ENCODE measurements around the gene CWH43.
"Not testable (repeated sequence)": the region's sequence is repeated elsewhere in the genome, so short reads cannot be mapped to it uniquely, and the experiment has no call there.

CWH43 gene

DNA sequence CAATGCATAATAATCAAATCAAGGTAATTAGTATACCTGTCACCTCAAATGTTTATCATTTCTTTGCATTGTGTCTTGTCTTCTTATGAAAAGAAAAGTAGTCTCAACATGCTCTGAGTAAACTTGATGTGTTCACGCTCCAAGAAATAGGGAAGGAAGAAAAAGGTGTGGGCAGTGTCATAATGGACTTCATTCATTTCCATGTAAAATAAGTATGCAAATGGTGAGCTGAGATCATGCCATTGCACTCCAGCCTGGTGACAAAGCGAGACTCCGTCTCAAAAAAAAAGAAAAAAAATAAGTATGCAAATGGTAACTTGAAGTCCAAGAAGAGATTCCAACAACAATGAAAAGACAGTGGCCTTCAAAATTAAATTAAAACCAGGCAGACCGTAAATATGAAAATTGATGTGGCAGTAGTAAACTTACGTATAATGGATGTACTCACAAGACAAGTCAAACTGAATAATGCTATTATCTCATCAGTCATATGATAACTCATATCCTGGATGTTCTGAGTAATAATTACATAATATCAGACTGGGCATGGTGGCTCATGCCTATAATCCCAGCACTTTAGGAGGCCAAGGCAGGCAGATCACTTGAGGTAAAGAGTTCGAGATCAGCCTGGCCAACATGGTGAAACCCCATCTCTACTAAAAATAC is 6.0 kb upstream of the CWH43 start:
- DNase-seq, result no peak

DNA sequence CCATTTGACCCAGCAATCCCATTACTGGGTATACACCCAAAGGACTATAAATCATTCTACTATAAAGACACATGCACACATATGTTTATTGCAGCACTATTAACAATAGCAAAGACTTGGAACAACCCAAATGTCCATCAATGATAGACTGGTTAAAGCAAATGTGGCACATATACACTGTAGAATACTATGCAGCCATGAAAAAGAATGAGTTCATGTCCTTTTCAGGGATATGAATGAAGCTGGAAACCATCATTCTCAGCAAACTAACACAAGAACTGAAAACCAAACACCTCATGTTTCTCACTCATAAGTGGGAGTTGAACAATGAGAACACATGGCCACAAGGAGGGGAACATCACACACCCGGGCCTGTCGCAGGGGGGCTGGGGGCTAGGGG is 2.1 kb upstream of the CWH43 start:
- DNase-seq, result not testable (repeated sequence)

DNA sequence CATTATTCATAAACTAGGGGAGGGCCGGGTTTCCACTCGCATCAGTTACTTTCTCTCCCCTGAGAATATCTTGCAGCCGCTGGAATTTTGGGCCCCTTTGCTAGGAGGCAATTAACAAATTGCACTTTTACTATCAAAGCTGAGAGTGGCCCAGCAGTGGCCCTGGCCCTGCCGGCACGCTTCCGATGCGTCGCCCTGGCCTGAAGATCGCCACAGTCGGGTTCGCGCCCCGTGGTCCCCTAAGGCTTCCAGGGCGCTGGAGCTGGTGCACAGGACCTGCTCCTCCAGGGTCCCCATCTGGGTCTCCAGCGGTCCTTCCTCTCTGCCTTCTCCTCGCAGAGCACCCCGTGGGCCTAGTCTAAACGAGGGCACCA is 486 bp upstream of the CWH43 start:
- no peak for DNase-seq

DNA sequence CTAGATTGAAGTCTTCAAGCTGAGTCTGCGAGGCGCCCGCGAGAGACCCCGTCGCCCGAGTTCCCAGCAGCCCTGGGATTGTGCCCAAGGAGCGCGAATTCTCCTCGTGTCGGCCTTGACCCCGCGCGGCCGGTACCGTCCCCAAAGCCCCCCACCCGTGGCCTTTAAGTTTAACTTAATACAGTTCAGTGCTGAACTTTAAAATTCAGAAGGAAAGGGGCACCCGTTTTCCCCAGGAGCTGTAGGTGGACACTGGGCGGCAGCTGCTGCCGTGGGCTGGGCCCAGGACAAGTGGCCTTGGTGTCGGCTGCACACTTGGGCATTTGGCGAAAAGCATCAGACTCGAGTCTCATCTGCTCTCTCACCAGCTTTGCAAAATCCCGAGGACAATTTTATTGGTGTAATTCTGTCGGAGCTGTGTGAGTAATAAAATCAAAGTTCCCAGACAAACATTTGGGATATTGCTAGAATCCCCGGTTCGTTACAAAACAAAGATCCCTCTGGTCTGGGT is 634 bp downstream of the CWH43 start:
- no peak for DNase-seq

DNA sequence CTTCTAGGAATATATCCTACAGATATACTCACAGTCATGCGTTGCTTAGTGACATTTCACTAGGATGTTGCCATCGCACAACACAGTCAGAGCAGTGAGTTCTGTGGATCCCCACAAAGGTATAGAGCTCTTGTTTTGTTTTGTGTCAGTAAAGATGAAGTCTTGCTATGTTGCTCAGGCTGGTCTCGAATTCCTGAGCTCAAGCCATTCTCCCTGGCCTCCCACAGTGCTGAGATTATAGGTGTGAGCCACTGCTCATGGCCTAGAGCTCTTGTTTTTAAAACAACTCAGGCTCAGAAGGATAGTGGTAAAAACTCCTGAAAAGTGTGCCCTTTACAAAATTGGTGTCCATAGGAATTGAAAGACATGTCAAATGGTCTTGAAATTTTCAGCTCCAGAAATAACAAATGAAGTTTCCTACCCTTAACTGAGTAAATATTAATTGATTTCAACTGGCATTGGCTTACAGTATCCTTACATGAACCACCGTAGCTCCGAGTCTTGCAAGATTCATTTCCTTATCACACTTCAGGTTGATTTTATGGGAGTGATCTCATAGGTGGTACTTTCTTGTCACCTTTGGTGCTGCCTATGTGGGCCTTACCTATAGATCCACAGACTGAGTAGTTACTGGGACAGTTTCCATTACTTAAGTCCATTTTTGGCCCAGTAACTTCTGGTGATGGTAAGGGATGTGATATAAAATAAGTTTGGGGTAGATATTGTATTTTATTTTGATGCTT is 3.6 kb downstream of the CWH43 start:
- no peak for DNase-seq

DNA sequence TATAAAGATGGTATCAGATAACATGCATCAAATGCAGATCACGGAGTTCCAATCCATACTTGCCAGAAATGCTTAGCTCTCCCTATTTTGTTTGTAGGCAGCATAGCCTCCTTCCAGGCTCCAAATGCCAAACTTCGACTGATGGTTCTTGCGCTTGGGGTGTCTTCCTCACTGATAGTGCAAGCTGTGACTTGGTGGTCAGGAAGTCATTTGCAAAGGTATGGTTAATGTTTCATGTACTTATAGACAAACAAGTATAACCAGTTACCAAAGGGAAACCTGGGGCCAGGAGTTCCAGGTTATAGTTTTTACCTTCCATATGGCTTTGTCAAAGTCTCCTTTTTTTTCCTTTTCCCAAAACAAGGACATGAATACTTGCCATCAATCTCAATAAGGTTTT is 5.3 kb downstream of the CWH43 start:
- DNase-seq, result no peak

DNA sequence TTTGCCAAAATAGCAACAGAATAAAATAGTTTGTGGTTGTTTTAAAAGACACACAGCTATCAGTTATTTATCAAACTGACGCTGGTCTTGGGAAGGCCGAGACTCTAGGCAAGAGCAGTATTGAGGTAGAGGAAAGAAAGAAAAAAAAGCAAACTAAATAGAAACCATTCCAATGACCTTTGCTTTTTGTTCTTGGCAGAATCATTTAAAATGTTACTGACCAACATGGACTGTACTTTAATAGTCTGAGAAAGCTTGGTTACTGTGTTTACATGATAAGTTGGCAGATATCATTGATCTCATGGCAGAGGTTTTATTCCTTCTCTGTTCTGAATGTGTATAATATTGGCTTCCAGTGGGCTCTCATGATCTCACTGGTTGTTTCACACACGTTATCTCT is 11.9 kb downstream of the CWH43 start:
- DNase-seq, result no peak

DNA sequence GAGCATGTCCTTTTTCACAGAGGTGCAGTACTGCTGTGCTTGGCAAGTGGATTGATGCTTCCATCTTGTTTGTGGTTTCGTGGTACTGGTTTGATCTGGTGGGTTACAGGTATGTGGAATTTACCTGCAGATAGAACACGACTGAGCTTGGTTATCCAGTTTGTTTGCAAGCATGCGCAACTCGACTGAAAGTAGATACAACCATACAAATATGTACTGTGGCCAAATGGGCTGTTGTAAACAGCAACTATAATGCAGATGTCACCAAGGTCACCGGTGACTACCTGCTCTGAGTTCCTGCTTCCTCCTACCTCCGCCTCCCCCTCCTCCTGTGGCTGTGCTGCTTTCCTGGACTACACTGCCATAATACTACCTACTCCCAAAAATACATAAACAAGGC is 12.4 kb downstream of the CWH43 start:
- DNase-seq, result no peak

DNA sequence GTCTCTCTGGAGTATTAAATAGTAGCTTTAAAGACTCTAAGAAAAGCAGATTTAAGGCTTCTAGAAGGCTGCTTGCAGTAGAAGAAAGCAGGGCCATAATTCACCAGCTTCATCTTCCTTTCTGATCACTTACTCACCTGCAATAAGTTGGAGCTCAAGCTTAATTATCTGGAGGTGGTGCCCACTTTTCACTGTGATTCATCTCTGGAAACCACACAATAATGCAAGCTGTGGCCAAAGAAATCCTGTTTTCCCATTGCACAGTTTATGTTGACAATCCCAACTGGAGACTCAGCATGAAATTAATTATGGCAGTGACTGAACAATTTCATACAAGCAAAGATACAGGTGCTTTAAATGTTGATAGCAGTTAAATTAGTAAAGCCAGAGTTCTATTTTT is 14.7 kb downstream of the CWH43 start:
- no peak for DNase-seq

DNA sequence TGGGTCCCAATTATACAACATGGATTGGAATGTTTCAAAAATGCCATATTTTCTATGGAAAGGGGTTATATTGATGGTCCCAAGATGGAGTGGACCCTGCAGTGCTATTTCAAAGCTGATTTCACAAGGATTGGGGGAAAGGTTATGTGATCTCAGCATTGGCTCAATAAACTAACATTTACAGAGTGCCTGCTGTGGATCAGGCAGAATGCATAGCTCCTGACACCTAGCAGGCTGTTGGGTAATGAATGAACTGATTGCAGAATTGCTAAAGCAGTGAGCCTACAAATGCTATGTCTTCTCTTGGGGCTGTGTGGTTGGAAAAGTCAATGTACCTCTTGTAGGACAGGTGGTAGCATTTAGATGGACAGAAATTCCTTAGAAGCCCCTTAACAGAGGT is 16.9 kb downstream of the CWH43 start:
- DNase-seq, result no peak

DNA sequence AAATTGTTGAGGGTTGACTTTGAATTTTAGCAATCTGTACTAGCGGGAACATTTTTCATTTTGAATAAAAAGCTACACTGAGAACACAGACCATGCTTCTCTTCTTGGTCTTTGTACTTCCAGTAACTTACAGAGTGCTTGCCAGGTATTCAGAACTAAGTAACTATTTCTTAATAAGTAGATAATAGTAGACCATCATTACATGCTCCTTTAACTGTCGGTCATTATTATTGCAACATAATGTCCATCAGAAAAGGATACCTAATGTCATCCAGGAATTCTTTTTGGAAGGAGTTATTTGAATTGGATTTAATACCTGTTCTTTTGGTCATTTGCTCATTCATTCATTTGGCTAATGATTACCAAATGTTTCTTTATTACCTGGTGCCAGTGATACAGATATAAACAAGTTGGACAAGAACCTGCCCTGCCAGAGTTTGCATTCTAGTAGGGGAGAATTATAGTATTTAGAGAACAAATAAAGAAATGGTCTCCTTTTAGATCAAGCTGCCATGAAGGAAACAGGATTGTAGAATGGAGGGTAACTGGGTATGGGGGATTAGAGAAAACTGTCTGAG is 32.7 kb downstream of the CWH43 start:
- DNase-seq, result no peak

DNA sequence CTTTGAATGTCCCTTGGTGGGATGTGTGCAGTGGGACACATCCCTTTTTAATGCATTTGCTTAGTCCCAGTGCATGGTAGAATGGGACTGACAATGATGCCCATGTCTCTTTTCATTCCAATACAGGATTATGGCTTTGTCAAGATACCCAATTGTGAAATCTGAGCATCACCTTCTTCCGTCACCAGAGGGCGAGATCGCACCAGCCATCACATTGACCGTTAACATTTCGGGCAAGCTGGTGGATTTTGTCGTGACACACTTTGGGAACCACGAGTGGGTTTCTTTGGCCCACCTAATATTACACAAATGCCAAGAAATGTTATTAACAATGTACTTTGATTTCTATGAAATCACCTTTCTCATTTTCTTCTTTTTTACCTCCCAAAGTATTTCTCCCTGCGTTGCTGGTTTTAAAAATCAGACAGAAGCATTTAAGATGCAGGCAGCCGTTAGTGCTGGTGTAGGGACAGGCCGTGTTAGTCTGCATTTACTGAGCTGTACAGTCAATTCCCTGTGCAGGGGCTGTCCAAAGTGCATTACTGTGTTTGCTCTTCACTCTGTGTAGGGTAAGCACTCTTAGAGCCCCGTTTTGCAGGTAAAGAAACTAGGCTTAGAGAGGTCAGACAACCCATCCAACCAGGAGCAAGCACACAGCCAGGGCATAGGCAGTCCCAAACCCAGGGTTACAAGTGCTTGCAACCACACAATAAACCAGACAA is 46.5 kb downstream of the CWH43 start:
- no peak for DNase-seq

DNA sequence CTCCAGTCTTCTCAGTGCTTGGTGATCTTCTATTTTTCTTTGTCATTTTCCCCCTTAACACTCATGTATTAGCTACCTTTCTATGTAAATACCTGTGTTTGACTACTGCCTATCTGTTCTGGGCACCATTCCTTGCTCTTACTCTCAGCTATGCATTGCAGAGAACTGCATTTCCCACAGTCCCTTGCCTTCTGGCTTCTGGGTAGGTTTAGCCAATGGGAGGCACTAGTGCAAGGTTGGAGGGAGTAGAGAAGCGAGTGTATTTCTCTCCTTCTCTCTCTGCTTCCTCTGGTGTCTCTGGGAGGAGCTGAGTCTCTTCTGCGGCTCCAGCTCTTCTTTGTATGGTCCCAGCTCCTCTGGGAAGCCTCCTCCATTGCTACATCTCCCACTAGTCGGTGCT is 50.5 kb downstream of the CWH43 start:
- DNase-seq, result no peak

DNA sequence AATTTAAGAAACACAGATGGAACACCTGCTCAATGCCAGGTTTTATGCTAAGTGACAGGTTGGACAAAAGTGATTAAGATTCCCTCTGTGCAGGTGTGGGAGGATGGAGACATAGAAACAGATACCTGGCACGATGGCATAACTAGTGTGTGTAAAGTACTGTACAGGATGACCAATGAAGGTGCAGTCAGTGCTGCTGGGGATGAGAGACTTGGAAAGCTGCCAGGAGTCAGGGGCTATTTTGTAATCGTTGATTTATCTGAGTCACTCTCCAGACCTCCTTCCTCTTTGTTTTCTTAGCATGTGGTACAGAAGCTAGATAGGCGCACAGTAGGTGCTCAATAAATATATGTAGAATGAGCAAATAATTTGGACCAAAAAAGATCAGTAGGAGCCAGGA is 58.2 kb downstream of the CWH43 start:
- no peak for DNase-seq

DNA sequence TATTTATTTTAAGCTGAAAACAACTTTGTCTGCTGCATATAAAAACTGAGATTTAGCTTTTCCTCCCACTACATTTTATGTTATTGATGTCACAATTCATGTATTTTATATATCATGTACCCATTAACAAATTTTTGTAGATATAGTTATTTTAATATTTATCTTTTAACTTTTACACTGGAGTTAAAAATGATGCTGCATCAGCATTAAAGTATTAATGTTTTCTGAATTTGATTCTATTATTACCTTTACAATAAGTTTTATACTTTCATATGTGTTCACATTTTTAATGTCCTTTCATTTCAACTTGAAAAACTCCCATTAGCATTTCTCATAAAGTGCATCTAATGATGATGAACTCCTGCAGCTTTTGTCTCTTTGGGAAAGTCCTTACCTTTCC is 72.2 kb downstream of the CWH43 start:
- no peak for DNase-seq

DNA sequence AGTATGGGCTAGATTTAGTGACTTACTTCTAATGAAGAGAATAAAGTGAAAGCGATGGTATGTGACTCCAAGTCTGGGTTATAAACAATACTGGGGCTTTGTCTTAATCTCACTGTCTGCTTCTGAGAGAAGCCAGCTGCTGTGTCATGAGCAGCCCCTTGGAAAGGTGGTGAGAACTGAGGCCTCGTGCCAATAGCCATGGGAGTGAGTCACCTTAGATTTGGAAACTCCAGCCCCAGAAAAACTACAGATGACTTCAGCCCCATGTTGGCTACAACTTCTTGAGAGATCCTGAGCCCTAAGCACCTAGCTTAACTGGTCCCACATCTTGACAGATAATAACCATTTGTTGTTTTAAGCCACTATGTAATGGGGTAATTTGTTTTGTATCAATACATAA is 77.6 kb downstream of the CWH43 start:
- DNase-seq, result no peak

DNA sequence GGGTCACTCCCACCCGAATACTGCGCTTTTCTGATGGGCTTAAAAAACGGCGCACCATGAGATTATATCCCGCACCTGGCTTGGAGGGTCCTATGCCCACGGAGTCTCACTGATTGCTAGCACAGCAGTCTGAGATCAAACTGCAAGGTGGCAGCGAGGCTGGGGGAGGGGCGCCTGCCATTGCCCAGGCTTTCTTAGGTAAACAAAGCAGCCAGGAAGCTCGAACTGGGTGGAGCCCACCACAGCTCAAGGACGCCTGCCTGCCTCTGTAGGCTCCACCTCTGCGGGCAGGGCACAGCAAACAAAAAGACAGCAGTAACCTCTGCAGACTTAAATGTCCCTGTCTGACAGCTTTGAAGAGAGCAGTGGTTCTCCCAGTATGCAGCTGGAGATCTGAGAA is 86.1 kb downstream of the CWH43 start:
- not testable (repeated sequence) for DNase-seq

DNA sequence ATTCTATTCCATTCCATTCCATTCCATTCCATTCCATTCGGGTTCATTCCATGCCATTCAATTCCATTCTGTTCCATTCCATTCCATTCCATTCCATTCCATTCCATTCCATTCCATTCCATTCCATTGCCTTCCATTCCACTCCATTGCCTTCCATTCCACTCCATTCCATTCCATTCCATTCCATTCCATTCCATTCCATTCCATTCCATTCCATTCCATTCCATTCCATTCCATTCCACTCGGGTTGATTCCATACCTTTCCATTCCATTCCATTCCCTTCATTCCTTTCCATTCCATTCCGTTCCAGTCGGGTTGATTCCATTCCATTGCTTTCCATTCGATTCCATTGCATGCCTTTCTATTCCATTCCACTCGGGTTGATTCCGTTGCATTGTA is 105.8 kb downstream of the CWH43 start:
- not testable (repeated sequence) for DNase-seq

DNA sequence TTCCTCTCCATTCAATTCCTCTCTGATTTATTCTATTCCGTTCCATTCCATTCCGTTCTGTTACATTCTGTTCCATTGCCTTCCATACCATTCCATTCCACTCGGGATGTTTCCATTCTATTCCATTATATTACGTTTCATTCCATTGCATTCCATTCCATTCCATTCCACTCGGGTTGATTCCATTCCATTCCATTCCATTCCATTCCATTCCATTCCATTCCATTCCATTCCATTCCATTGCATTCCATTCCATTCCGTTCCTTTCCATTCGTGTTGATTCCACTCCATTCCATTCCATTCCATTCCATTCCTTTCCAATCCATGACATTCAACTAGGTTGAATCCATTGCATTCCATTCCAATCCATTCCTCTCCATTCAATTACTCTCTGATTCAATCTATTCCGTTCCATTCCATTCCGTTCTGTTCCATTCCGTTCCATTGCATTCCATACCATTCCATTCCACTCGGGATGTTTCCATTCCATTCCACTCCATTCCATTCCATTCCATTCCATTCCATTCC is 106.6 kb downstream of the CWH43 start:
- DNase-seq, result not testable (repeated sequence)

DNA sequence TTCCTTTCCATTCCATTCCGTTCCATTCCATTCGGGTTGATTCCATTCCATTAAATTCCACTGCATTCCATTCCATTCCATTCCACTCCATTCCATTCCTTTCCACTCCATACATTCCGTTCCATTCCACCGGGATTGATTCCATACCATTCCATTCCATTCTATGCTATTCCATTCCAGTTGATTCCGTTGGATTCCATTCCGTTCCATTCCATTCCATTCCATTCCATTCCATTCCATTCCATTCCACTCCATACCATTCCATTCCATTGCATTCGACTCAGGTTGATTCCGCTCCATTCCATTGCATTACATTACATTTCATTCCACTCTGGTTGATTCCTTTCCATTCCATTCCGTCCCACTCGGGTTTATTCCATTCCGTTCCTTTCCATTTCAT is 110.1 kb downstream of the CWH43 start:
- DNase-seq, result not testable (repeated sequence)

DNA sequence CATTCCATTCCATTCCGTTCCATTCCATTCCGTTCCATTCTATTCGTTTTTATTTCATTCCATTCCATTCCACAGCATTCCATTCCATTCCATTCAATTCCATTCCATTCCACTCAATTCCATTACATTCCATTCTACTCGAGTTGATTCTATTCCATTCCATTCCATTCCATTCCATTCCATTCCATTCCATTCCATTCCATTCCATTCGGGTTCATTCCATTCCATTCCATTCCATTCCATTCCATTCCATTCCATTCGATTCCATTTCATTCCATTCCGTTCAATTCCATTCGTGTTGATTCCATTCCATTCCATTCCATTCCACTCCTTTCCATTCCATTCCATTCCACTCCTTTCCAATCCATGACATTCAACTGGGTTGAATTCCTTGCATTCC is 110.6 kb downstream of the CWH43 start:
- DNase-seq, result not testable (repeated sequence)

DNA sequence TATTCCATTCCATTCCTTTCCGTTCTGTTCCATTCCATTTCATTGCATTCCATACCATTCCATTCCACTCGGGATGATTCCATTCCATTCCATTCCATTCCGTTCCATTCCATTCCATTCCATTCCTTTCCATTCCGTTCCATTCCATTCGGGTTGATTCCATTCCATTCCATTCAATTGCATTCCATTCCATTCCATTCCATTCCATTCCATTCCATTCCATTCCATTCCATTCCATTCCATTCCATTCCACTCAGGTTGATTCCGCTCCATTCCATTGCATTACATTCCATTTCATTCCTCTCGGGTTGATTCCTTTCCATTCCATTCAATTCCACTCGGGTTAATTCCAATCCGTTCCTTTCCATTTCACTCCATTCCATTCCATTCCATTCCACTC is 111.0 kb downstream of the CWH43 start:
- DNase-seq, result not testable (repeated sequence)

DNA sequence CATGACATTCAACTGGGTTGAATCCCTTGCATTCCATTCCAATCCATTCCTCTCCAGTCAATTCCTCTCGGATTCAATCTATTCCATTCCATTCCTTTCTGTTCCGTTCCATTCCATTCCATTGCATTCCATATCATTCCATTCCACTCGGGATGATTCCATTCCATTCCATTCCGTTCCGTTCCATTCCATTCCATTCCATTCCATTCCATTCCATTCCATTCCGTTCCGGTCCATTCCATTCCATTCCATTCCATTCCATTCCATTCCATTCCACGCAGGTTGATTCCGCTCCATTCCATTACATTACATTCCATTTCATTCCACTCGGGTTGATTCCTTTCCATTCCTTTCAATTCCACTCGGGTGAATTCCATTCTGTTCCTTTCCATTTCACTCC is 111.4 kb downstream of the CWH43 start:
- DNase-seq, result not testable (repeated sequence)

Data from stimulated activated CD4-positive, alpha-beta T cell treated with anti-CD3 and anti-CD28 coated beads, Interleukin-12 subunit alpha, Interleukin-12 subunit beta, amount 100 ng/mL, for 4 hours (primary cell).